Measurements from ENCODE around the gene FBXO24.

DNA sequence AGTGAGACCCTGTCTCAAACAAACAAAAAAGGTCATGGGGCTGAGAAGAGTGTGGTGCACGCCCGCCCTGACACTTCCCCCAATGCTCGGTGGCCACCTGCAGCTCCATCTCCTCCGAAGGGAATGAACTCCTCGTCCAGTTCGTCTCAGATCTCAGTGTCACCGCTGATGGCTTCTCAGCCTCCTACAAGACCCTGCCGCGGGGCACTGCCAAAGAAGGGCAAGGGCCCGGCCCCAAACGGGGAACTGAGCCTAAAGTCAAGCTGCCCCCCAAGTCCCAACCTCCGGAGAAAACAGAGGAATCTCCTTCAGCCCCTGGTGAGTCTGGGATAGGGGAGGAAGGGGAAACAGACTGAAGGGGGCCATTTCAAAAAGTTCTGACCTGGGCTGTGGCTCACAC, 20.2 kb downstream of the FBXO24 start:
- TF ChIP-seq EP300 (IDR thresholded peaks at IDR 0.05) (no peak), POLR2A (IDR thresholded peaks at IDR 0.05) (no peak)
- TF ChIP-seq, protein P1, sequence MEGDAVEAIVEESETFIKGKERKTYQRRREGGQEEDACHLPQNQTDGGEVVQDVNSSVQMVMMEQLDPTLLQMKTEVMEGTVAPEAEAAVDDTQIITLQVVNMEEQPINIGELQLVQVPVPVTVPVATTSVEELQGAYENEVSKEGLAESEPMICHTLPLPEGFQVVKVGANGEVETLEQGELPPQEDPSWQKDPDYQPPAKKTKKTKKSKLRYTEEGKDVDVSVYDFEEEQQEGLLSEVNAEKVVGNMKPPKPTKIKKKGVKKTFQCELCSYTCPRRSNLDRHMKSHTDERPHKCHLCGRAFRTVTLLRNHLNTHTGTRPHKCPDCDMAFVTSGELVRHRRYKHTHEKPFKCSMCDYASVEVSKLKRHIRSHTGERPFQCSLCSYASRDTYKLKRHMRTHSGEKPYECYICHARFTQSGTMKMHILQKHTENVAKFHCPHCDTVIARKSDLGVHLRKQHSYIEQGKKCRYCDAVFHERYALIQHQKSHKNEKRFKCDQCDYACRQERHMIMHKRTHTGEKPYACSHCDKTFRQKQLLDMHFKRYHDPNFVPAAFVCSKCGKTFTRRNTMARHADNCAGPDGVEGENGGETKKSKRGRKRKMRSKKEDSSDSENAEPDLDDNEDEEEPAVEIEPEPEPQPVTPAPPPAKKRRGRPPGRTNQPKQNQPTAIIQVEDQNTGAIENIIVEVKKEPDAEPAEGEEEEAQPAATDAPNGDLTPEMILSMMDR (IDR thresholded peaks at IDR 0.05) = no peak

All from upper lobe of left lung (tissue), 4 donors.